Hematopoietic multipotent progenitor cell (in vitro differentiated cells): ENCODE data around the gene PCDHGA10. TPM values are rescaled to one million over a fixed set of nuclear protein-coding genes. Genes with fewer than 3 reads are reported as not detected.
"Not testable (repeated sequence)": the region's sequence is repeated elsewhere in the genome, so short reads cannot be mapped to it uniquely, and the experiment has no call there.

ENCODE experiments used
- DNase-seq, 3 donors: peaks; one replicate each; pipeline ENCODE4 v3.0.0-alpha.2; 2011 to 2015; ENCODE audit warnings: low read depth in 2 of 3, low spot score in 2 of 3
- total RNA-seq: library from RNA; depleted of rRNA; stranded (reverse); fragments of >200 nt; gene quantifications from one replicate; pipeline ENCODE4 v1.2.3, GENCODE V29; 2012

PCDHGA10 gene
- total RNA-seq, 1 donor: 1.1 TPM

DNA sequence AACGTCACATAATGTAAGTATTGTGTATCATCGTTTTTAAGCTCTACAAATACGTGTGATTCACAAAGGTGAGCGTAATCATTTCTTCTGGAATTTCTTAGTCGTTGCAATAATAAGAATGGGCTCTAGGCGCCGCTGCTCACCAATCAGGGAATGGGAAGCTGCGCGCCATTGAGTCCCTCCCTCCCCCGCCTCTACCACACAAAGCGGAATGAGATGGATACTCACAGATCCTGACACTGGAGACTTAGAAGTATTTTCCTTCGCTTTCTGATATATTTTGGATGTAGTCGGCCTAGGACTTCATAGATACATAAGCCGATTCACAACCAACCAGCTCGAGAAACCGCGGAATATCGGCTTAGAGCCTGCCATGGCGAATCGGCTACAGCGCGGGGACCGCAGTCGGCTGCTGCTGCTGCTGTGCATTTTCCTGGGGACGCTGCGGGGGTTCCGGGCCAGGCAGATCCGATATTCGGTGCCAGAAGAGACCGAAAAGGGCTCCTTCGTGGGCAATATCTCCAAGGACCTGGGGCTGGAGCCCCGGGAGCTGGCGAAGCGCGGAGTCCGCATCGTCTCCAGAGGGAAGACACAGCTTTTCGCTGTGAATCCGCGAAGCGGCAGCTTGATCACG lies 8.2 kb downstream of the PCDHGA10 start, which contains the start of gene PCDHGA11:
Gene PCDHGA11 (plus strand): TSS at position 197 of the 634 bp plus-strand sequence. CDS start 177 bp downstream, at position 374.
- DNase-seq: peak in 2 of 3 donors; percentile 63 to 78

DNA sequence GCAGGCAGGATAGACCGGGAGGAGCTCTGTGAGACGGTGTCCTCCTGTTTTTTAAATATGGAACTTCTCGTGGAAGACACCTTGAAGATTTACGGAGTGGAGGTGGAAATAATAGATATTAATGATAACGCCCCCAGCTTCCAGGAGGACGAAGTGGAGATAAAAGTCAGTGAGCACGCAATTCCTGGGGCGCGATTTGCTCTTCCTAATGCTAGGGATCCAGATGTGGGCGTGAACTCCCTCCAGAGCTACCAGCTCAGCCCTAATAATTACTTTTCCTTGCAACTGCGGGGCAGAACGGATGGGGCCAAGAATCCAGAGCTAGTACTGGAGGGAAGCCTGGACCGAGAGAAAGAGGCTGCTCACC lies 8.7 kb downstream of the PCDHGA10 start:
- DNase-seq: no peak

DNA sequence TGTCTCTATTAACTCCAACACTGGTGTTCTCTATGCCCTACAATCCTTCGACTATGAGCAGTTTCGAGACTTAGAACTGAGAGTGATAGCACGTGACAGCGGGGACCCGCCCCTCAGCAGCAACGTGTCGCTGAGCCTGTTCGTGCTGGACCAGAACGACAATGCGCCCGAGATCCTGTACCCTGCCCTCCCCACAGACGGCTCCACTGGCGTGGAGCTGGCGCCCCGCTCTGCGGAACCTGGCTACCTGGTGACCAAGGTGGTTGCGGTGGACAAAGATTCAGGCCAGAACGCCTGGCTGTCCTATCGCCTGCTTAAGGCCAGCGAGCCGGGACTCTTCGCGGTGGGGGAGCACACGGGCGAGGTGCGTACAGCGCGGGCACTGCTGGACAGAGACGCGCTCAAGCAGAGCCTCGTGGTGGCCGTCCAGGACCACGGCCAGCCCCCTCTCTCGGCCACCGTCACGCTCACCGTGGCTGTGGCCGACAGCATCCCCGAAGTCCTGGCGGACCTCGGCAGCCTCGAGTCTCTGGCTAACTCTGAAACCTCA lies 10.0 kb downstream of the PCDHGA10 start:
- no peak for DNase-seq

DNA sequence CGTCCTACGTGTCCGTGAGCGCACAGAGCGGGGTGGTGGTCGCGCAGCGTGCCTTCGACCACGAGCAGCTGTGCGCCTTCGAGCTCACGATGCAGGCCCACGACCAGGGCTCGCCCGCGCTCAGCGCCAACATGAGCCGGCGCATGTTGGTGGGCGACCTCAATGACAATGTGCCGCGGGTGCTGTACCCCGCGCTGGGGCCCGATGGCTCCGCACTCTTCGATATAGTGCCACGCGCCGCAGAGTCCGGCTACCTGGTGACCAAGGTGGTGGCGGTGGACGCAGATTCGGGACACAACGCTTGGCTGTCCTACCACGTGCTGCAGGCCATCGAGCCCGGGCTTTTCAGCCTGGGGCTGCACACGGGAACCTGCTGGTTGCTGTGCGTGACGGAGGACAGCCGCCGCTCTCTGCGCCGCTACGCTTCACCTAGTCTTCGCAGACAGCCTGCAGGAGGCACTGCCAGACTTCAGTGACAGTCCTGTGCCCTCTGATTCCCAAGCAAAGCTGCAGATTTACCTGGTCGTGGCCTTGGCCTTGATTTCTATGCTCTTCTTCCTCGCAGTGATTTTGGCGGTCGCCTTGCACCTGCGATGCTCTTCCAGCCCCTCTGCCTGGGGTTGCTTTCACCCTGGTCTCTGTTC lies 15.1 kb downstream of the PCDHGA10 start:
- DNase-seq: no peak

DNA sequence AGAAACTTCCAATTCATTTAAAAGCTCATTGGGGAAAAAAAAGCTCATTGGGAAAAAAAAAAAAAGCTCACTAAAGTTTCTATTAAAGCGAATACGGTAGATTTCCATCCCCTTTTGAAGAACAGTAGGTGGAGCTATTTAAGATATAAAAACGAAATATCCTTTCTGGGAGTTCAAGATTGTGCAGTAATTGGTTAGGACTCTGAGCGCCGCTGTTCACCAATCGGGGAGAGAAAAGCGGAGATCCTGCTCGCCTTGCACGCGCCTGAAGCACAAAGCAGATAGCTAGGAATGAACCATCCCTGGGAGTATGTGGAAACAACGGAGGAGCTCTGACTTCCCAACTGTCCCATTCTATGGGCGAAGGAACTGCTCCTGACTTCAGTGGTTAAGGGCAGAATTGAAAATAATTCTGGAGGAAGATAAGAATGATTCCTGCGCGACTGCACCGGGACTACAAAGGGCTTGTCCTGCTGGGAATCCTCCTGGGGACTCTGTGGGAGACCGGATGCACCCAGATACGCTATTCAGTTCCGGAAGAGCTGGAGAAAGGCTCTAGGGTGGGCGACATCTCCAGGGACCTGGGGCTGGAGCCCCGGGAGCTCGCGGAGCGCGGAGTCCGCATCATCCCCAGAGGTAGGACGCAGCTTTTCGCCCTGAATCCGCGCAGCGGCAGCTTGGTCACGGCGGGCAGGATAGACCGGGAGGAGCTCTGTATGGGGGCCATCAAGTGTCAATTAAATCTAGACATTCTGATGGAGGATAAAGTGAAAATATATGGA lies 17.7 kb downstream of the PCDHGA10 start, which contains the start of gene PCDHGA12:
Gene PCDHGA12 (plus strand): TSS at position 176 of the 782 bp plus-strand sequence. CDS start 253 bp downstream, at position 429.
- peak in 2 of 3 donors; percentile 74 to 82 for DNase-seq

DNA sequence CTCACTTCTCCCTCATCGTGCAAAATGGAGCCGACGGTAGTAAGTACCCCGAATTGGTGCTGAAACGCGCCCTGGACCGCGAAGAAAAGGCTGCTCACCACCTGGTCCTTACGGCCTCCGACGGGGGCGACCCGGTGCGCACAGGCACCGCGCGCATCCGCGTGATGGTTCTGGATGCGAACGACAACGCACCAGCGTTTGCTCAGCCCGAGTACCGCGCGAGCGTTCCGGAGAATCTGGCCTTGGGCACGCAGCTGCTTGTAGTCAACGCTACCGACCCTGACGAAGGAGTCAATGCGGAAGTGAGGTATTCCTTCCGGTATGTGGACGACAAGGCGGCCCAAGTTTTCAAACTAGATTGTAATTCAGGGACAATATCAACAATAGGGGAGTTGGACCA lies 18.5 kb downstream of the PCDHGA10 start:
- no peak for DNase-seq

DNA sequence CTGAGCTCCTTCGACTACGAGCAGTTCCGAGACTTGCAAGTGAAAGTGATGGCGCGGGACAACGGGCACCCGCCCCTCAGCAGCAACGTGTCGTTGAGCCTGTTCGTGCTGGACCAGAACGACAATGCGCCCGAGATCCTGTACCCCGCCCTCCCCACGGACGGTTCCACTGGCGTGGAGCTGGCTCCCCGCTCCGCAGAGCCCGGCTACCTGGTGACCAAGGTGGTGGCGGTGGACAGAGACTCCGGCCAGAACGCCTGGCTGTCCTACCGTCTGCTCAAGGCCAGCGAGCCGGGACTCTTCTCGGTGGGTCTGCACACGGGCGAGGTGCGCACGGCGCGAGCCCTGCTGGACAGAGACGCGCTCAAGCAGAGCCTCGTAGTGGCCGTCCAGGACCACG lies 19.5 kb downstream of the PCDHGA10 start:
- DNase-seq: not testable (repeated sequence)

DNA sequence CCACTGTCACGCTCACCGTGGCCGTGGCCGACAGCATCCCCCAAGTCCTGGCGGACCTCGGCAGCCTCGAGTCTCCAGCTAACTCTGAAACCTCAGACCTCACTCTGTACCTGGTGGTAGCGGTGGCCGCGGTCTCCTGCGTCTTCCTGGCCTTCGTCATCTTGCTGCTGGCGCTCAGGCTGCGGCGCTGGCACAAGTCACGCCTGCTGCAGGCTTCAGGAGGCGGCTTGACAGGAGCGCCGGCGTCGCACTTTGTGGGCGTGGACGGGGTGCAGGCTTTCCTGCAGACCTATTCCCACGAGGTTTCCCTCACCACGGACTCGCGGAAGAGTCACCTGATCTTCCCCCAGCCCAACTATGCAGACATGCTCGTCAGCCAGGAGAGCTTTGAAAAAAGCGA lies 19.9 kb downstream of the PCDHGA10 start:
- DNase-seq: not testable (repeated sequence)

DNA sequence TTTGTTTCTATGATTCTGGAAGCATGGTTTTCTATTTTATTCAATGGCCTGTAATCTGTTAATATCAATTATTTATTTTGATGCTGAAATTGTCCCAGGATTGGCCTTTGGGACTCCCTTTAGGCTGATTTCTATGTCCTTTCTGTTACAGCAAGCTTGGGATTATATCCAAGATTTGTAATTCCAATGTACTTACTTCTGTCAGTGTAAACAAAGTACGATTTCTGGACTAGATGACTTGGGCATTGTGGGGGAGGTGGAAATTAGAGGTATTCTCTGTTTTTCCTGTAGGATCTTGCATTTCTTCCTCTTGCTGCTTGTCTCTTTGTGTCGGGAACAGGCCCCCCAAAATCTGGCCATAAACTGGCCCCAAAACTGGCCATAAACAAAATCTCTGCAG lies 21.2 kb downstream of the PCDHGA10 start:
- no peak for DNase-seq

DNA sequence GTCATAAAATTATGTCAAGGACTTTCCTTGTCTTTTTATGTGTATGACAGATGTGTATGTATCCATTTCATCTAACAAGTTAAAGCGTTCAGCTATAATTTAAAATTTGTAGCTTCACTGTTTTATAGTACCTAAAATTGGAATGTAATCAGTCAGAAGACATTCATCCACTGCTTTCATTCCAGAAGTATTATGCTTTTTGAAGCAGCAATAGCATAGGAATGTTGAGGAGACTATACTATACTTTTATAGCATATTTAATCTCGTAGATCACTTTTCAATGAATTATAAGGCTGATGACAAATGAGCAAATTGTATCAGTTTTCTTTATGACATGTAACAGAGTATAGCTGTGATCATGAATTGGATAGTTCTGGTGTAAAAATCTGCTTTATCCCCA lies 24.4 kb downstream of the PCDHGA10 start:
- DNase-seq: no peak

DNA sequence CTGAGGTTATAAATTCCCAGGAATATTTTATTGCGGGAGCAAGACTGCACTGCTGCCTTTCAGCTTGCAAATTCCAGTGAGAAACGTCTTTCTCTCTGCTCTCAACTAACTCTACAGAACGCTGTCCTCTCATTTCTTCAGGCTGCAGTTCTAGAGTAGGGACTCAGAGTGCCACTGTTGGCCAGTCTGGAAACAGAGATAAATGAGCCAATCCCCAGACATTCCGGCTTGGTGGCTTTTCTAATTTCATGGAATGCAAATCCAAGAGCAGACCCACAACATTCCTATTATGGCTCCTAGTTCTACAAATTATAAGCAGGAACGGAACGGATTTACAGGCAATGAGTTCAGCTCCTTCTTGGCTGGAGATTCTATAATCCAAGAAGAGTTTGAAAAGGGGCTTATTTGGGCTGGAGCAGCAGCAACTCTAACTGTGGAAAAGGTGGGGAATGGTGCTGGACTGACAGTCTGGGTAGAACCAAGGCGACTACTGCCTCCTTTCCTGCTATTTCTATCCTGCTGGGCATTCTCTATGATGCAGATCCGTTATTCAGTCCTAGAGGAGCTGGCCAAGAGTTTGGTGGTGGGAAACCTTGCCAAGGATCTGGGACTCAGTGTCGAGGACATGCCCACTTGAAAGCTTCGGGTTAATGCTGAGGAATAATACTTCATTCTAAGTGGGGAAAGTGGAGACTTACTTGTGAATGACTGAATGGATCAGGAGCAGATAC lies 26.8 kb downstream of the PCDHGA10 start:
- no peak for DNase-seq

DNA sequence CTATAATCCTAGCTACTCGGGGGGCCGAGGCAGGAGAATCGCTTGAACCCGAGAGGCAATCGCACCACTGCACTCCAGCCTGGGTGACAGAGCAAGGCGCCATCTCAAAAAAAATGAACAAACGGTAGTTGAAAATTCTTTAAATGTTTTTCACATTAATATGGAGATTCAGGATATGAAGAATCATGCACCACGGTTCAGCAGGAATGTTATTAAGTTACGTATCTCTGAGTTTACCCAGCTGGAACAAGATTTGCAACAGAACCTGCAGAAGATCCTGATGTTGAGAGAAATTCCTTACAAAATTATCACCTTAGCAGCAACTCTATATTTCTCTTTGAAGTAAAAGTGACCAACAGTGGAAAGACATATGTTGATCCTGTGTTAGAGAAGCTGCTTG lies 27.6 kb downstream of the PCDHGA10 start:
- DNase-seq: no peak

DNA sequence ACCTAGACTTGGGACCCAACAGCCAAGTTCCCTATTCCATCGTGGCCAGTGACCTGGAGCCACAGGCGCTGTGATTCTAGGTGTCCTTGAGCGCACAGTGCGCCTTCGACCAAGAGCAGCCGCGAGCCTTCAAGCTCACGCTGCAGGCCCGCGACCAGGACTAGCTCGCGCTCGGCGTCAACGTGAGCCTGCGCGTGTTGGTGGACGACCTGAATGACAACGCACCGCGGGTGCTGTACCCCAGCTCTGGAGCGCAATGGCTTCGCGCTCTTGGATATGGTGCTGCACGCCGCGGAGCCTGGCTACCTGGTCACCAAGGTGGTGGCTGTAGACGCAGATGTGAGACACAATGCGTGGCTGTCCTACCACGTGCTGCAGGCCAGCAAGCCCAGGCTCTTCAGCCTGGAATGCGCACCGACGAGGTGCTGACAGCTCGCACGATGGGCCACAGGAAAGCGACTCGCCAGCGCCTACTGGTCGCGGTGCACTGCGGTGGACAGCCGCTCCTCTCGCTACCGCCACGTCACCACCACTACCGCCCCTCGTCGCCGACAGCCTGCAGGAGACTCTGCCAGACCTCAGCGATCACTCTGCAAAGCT lies 28.9 kb downstream of the PCDHGA10 start:
- DNase-seq: no peak

DNA sequence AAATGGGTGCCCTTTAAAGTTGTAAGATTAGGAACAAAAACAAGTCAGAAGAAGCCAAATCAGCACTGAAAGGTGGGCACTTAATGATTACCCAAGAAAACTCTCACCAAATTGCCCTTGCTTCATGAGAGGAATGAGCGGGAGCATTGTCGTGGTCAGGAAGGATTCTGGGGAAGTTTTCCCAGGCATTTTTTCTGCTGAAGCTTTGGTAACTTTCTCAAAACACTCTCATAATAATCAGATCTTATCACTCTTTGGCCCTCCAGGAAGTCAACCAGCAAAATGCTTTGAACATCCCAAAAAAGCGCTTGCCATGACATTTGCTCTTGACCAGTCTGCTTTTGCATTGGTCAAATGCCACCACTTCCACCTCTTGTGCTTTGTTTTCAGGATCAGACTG lies 52.6 kb downstream of the PCDHGA10 start:
- DNase-seq: no peak

Other genes starting within 250 kb of the PCDHGA10 start
- under 0.01 TPM for gene PCDHB7, start 240.3 kb upstream of the PCDHGA10 start, total RNA-seq
- not detected for gene PCDHB8, start 235.2 kb upstream of the PCDHGA10 start, total RNA-seq
- not detected for gene PCDHB16, start 230.6 kb upstream of the PCDHGA10 start, total RNA-seq
- gene PCDHB9, start 225.8 kb upstream of the PCDHGA10 start, total RNA-seq: not detected
- gene PCDHB10, start 220.6 kb upstream of the PCDHGA10 start, total RNA-seq: under 0.01 TPM
- gene PCDHB11, start 213.4 kb upstream of the PCDHGA10 start, total RNA-seq: 0.27 TPM
- gene PCDHB12, start 204.3 kb upstream of the PCDHGA10 start, total RNA-seq: not detected
- gene PCDHB13, start 199.1 kb upstream of the PCDHGA10 start, total RNA-seq: under 0.01 TPM
- under 0.01 TPM for gene PCDHB14, start 189.6 kb upstream of the PCDHGA10 start, total RNA-seq
- under 0.01 TPM for gene PCDHB15, start 167.6 kb upstream of the PCDHGA10 start, total RNA-seq
- gene SLC25A2, start 108.9 kb upstream of the PCDHGA10 start, total RNA-seq: 0.54 TPM
- 45.0 TPM for gene TAF7, start 92.2 kb upstream of the PCDHGA10 start, total RNA-seq
- under 0.01 TPM for gene PCDHGA1, start 82.5 kb upstream of the PCDHGA10 start, total RNA-seq
- 0.27 TPM for gene PCDHGA2, start 74.2 kb upstream of the PCDHGA10 start, total RNA-seq
- 0.54 TPM for gene PCDHGA3, start 69.2 kb upstream of the PCDHGA10 start, total RNA-seq
- 0.27 TPM for gene PCDHGB1, start 62.9 kb upstream of the PCDHGA10 start, total RNA-seq
- gene PCDHGA4, start 58.0 kb upstream of the PCDHGA10 start, total RNA-seq: 0.81 TPM
- gene PCDHGB2, start 53.0 kb upstream of the PCDHGA10 start, total RNA-seq: 2.4 TPM
- gene PCDHGA5, start 48.8 kb upstream of the PCDHGA10 start, total RNA-seq: 1.1 TPM
- 3.5 TPM for gene PCDHGB3, start 42.7 kb upstream of the PCDHGA10 start, total RNA-seq
- 1.9 TPM for gene PCDHGA6, start 39.1 kb upstream of the PCDHGA10 start, total RNA-seq
- gene PCDHGA7, start 30.2 kb upstream of the PCDHGA10 start, total RNA-seq: 0.81 TPM
- 1.6 TPM for gene PCDHGB4, start 25.3 kb upstream of the PCDHGA10 start, total RNA-seq
- gene PCDHGA8, start 20.4 kb upstream of the PCDHGA10 start, total RNA-seq: 0.54 TPM
- gene PCDHGB5, start 15.0 kb upstream of the PCDHGA10 start, total RNA-seq: 2.4 TPM
- gene PCDHGA9, start 10.2 kb upstream of the PCDHGA10 start, total RNA-seq: 1.1 TPM
- 0.81 TPM for gene PCDHGB6, start 5.0 kb upstream of the PCDHGA10 start, total RNA-seq
- gene PCDHGB7, start 4.7 kb downstream of the PCDHGA10 start, total RNA-seq: 2.2 TPM
- 1.3 TPM for gene PCDHGA11, start 8.1 kb downstream of the PCDHGA10 start, total RNA-seq
- 2.2 TPM for gene PCDHGA12, start 17.5 kb downstream of the PCDHGA10 start, total RNA-seq
- gene PCDHGC3, start 63.0 kb downstream of the PCDHGA10 start, total RNA-seq: 1.1 TPM
- 0.54 TPM for gene PCDHGC4, start 72.0 kb downstream of the PCDHGA10 start, total RNA-seq
- gene PCDHGC5, start 76.1 kb downstream of the PCDHGA10 start, total RNA-seq: 0.27 TPM
- gene DIAPH1, start 206.0 kb downstream of the PCDHGA10 start, total RNA-seq: 41.5 TPM
- gene HDAC3, start 223.9 kb downstream of the PCDHGA10 start, total RNA-seq: 49.8 TPM
- gene RELL2, start 224.0 kb downstream of the PCDHGA10 start, total RNA-seq: 2.4 TPM
- 35.5 TPM for gene FCHSD1, start 238.4 kb downstream of the PCDHGA10 start, total RNA-seq